ENCODE data around the gene ACSS1. TPM values are rescaled to one million over a fixed set of nuclear protein-coding genes. Genes with fewer than 3 reads are reported as not detected.

Gene ACSS1
- total RNA-seq, 1 donor: 3.5 TPM

- no peak overlapping the region for H3K4me3 ChIP-seq (ENCODE audit: low read depth, low read length)
- no peak for DNase-seq (ENCODE audit: low read depth)
- no peak for TF ChIP-seq CTCF (IDR thresholded peaks at IDR 0.05; ENCODE audit: insufficient read depth, low read depth, low read length)
Observed at GRCh38 chr20:25012616-25013189, 45.2 kb downstream of the ACSS1 start.

- no peak for TF ChIP-seq CTCF (IDR thresholded peaks at IDR 0.05; ENCODE audit: insufficient read depth, low read depth, low read length)
- no peak overlapping the region for H3K4me3 ChIP-seq (ENCODE audit: low read depth, low read length)
- DNase-seq (ENCODE audit: low read depth): no peak
Observed at GRCh38 chr20:25011831-25012241, 46.1 kb downstream of the ACSS1 start.

GRCh38 chr20:25011261-25011660, 46.7 kb downstream of the ACSS1 start:
- TF ChIP-seq CTCF (IDR thresholded peaks at IDR 0.05; ENCODE audit: insufficient read depth, low read depth, low read length): no peak
- no peak for DNase-seq (ENCODE audit: low read depth)
- no peak overlapping the region for H3K4me3 ChIP-seq (ENCODE audit: low read depth, low read length)

- no peak overlapping the region for H3K4me3 ChIP-seq (ENCODE audit: low read depth, low read length)
Observed at GRCh38 chr20:25009218-25010145, 48.5 kb downstream of the ACSS1 start.

GRCh38 chr20:25008388-25009217, 49.3 kb downstream of the ACSS1 start:
- DNase-seq (ENCODE audit: low read depth): no peak
- TF ChIP-seq CTCF (IDR thresholded peaks at IDR 0.05; ENCODE audit: insufficient read depth, low read depth, low read length): no peak

More at GRCh38 chr20:25009218-25010145, 48.5 kb downstream of the ACSS1 start:
- no peak for TF ChIP-seq CTCF (IDR thresholded peaks at IDR 0.05; ENCODE audit: insufficient read depth, low read depth, low read length)
- DNase-seq (ENCODE audit: low read depth): no peak

GRCh38 chr20:25007491-25008305, 50.2 kb downstream of the ACSS1 start:
- DNase-seq (ENCODE audit: low read depth): no peak
- TF ChIP-seq CTCF (IDR thresholded peaks at IDR 0.05; ENCODE audit: insufficient read depth, low read depth, low read length): no peak
- no peak overlapping the region for H3K4me3 ChIP-seq (ENCODE audit: low read depth, low read length)

More at GRCh38 chr20:25008388-25009217, 49.3 kb downstream of the ACSS1 start:
- no peak overlapping the region for H3K4me3 ChIP-seq (ENCODE audit: low read depth, low read length)

Measured in fibroblast of villous mesenchyme (primary cell).